ENCODE data around the gene LRPPRC. TPM values are rescaled to one million over a fixed set of nuclear protein-coding genes. Genes with fewer than 3 reads are reported as not detected.

Gene LRPPRC
- polyA plus RNA-seq, 1 donor, result 144 TPM

DNA sequence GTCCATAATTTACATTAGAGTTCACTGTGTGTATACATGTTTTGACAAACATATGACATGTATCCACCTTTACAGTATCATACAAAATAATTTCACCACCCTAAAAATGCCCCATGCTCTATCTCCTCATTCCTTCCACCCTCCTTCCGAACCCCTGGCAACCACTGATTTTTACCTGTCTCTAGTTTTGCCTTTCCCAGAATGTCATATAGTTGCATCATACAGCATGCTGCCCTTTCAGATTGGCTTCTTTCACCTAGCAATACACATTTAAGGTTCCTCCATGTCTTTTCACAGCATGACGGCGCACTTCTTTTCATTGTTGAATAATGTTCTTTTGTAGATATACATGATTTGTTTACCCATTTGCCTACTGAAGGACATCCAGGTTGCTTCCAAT, 10.4 kb downstream of the LRPPRC start:
- no peak for DNase-seq

DNA sequence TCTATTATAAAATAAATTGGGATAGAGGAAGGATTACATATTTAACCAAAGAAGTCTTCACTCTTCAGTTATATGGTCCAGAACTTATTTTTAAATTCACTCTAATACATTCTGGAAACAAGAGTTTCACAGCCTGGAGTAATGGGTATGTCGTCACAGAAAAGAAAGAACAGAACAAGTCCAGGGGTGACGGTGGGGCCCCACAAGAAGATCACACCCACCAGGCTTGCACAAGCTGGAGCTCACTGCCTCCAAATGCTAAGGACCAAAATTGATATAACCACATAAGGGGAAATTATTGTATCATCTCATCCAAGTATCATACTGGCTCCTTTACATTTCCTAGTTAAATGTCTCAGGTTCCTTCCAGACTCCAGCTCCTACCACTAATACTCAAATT, 11.3 kb downstream of the LRPPRC start:
- DNase-seq, result no peak

DNA sequence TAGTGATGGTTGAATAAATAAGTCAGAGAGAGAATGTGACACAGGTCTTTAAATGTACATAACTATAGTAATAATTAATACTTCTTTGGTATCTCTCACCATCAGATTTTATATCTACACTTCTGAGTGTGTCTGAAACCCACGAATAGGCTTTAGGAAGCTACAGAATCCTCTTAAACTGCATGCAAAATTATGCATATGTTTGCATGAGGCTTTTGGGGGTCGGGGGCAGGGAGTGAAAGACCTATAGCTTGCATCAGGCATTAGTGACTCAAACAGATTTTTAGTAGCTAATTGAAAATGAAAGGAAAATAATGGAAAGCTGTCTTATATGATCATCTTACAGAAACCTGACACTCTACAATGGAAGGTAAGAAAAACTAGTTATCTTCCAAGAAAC, 14.9 kb downstream of the LRPPRC start:
- DNase-seq, result no peak

DNA sequence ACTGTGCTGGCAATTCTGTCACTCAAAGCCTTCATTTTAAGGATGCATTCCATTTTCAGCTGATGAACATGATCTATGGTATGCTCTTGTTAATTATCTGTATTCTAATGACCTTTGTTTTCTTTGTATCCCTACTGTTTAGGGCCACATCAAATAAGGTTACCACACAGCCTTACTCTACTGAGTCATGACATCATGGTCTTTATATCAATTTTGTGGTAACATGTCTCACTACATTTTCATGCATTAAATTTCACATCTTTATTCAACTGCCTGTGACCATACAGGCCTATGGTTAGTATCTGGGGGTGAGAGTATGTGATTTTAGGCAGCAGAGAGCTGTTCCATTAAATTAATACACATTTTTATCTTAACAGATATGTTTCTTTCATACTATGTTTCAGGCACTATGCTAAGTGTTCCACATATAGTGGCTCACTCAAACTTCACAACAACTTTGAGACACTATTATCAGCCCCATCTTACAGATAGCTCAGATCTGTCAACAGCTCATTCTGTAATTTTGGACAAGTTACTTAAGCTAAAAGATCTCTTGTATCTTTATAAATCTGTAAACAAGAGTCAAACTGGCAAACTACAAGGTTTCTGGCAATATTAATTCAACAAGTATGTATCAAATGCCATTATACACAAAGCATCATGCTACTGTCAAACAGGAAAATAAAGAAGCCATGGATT, 18.0 kb downstream of the LRPPRC start:
- no peak for DNase-seq

DNA sequence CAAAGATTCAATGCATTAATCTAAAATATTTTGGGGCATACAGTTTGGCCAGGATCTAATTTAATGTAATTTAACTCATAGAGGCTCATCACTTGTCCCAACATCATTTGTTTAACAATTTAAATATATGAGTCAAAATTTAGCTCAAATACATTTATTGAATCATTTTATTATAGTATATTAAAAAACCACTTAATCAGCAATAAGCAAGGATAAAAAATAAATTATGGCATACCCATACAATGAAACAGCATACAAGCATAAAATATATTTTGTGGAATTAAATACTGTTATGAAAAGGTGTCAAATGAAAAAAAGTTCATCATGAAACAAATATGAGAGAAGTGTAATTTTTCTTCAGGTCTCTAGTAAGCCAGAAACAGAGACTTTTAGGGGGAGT, 34.9 kb downstream of the LRPPRC start:
- DNase-seq, result no peak

DNA sequence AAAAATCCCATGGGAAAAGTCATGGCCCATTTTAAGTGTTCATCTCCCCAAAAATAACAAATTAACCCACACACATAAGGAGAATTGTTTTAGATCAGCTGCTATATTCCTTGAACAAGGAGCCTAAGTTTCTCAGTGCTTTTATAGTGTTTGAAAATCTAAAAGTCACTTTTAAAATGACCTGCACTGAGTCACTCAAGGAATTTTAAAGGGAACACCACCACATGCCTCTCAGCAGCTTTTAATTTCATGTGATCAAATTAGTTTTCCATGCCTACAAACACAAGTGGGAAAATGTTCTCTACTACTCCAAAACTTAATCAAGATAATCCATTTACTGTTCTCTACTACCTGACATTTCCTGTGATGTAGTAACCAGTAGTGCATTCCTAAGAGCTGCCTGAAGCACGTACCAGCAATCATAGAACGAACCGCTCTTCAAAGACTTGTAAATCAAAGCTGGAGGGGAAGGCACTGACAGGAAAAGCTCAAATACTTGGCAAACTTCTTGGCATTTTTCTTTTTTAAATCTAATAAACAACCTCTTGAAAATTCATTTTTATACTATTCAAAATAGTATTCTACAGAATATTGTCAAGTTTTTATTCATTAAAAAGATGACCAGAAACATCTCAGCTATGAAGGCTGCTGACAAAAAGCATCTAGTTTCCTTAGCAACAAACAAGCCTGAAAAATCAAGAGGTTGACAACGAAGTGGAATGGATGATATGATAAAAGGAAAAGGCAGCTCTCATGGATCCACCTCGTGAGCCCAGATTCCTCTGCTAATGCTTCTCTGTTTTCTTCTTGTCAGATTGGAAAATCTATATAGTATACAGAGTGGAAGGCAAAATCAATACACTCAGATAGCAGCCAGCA, 37.2 kb downstream of the LRPPRC start:
- DNase-seq, result no peak

DNA sequence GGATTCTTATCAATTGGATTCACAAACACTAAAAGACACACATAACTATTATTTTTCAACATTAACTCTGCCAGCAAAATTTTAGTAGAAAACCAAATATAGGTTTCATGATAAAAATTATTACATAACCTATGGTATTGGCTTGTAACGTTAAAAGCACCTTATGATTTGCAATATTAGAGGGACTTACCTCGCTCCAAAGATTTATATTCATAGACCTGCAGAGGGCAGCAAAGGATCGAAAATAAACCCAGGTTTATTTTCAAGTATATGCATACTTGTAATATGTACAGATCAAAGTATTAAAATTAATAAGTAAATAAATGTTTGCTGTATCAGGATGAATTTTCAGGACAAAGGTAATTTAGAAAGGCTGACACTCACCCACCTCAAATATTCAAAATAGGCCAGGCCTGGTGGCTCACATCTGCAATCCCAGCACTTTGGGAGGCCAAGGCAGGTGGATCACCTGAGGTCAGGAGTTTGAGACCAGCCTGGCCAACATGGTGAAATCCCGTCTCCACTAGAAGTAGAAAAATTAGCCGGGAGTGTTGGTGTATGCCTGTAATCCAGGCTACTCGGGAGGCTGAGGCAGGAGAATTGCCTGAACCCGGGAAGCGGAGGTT, 45.3 kb downstream of the LRPPRC start:
- peak; percentile 27 for DNase-seq

DNA sequence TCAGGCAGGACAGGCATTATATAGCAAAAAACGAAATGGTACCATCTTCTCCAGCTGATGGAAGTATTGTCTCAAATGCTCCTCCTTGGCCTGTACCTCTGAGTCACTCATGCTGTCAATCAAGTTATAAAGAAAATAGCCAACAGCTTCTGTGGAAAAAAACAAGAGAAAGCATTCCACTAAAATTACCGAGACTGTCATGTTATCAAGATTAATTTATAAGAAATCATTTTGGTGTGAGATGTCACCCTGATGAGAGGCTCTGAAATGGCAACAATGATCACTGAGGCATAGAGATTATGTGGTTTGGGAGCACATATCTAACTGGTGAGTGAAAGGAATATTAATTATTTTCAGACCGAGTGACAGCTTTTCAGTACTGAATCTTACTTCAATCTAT, 47.4 kb downstream of the LRPPRC start:
- no peak for DNase-seq

DNA sequence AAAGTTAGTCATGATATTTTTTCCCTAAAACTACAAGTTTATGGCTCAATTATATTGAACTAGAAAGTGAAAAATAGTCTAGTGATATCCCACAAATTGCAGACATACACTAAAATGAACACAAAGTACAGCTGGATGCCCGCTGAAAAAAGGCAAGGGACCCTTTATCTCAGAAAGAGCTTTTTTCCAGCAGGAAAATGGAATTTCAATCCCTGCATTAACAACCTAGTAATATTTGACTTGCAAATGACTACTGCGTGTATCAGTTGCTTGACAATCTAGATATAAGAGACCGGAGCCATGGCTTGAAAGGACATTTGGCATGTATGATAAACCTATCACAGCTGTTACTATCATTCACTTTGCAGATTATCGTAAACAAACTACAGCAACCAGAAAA, 49.1 kb downstream of the LRPPRC start:
- DNase-seq, result no peak

DNA sequence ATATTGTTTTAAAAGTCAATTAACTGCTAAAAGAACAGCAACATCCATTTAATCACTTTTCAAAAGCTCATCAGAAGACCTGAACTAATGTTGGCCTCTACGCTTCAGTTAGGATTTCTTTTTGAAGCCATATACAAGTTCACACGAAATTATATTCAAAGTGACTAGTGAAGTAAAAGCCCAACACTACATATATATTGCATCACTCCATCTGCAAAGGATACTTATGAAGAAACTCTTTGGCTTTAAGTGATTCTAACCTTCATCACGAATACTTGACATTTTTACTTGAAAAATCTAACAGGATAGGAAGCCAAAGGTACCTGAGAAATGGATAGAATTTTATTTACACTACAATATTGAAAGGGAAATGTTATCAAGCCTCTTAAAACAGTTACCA, 50.4 kb downstream of the LRPPRC start:
- no peak for DNase-seq

DNA sequence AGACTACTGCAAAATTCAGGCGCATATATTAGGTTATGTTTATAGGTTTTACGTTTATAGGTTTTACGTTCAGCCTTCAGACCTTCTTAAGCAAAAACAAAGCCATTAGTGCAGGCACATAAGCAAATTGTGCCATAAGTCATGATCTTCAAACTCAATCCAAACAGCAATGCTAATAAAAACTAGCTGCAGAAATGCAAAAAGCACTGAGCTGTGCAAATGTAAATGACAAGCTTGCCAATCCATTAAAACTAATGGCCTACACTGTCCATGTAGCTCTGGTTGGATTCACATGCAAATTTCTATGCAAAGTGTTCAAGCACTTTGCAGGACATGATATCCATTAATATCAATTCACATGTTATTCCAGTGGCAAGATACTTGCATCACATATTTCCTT, 50.9 kb downstream of the LRPPRC start:
- DNase-seq, result no peak

DNA sequence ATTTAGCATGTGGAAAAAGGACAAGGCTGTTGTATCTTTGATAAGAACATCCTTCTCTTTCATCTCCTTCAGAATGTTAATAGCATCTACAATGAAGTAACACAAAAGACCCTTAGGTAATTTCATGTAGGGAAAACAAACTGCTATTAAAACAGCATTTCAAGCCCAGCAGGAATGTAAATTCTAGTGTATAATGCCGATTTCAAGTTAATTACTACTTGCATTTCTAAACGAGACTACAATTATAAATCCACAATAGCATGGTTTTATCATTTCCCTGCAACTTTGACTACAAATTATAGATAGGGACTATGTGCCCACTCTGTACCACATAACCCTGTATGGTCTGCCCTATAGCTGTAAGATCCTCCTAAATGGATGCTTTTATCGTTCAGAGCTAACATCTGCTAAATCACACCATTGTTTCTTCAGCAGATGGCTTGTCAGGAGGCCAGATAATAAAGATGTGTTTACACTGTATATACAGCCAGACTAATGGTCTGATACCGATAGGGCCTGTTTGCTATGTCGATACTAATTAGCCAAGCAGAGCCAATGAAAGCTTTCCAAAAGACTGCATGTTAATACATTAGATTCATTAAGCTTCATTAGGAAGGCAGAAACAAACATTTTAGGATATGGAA, 51.9 kb downstream of the LRPPRC start:
- no peak for DNase-seq

DNA sequence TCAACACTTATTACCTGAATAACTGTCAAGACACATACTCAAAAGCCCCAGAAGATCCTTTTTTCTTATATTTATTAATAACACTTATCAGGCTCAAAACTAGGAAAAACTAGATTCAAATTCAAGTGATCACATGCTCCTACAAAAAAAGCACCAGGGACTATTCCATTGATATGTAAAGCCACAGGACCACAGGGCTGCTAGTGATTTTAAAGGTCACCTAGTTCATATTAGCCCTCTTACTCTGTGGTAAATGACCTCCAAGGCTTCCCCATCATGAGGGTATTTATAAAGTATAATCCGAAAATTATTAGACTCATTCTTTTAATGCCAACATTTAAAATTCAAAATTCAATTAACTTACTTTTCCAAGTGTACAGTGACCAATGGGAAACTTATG, 52.5 kb downstream of the LRPPRC start:
- no peak for DNase-seq

DNA sequence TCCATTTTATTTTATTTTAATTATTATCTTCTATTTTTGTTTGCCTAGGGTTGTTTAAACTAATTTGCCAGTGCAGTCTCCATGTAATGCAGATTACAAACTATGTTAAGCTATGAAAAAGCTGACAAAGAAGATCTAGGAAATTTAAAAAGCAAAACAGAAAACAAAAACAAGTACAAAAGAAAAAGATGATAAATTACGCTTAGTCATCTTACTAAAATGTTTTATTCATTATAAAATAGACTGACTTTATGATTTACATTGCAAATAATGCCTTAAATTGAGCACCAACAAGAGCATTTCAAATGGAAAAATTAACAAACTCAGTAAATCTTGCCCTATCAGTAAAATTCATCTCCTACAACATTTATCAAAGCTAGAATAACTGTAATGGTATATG, 52.9 kb downstream of the LRPPRC start:
- DNase-seq, result no peak

DNA sequence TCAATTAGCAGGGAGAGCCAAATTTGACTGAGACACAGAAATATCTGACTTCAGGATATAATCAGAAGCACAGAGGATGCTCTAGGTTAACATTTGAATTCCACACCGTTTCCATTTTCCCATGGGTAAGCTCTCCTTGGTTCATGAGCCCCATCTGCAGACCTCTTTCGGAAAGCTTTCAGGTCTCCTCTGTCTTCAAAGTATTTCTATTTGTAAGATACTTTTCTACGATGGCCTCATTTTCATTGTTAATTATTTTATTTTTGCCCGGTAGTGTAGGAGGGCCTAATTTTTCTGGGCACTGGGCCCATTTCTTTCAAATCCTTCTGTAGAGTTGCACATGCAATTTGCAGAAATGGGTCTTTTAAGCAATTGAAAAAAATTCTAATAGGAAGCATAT, 53.8 kb downstream of the LRPPRC start:
- no peak for DNase-seq

DNA sequence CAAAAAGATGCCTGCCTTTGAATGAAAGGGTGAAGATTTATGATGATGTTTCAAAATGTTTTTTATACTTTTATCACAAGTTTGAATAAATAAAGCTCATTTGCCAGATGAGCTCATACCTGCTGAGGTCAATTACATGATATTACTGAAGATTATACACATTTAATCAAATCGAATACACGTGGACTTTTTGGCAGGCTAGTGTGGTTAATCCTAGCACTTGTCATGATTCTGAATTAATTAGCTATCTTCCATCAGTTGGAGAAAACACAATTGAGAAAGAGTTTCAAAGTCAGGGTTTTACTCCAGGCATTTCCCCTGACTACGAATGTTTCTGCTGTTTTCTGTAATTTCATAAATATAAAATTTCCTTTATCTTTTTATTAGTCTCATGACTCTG, 54.4 kb downstream of the LRPPRC start:
- no peak for DNase-seq

DNA sequence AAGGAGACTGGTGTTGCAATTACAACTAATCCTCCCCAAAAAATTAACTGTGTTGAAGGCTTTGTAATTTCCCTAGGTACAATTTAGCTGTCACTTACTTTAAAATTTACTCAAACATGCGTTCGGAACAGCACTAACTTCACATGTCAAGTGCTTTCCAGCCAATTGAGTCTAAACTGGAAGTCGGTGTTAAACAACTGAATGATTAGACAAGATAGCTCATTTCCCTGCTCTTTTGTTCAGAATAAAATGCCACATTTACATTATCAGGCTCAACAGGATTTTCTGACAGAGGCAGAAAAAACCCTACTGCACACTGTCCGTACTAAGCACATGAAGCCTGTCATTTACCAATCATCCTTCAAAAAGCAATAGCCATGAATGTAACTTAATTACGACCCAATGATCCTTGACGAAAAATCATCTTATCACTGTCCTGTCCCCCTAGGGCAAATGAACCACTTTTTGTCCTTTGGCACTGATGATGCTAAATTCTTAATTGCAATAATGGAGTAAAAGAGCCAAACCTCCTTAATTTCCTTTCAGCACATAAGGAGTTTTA, 56.0 kb downstream of the LRPPRC start:
- no peak for DNase-seq

DNA sequence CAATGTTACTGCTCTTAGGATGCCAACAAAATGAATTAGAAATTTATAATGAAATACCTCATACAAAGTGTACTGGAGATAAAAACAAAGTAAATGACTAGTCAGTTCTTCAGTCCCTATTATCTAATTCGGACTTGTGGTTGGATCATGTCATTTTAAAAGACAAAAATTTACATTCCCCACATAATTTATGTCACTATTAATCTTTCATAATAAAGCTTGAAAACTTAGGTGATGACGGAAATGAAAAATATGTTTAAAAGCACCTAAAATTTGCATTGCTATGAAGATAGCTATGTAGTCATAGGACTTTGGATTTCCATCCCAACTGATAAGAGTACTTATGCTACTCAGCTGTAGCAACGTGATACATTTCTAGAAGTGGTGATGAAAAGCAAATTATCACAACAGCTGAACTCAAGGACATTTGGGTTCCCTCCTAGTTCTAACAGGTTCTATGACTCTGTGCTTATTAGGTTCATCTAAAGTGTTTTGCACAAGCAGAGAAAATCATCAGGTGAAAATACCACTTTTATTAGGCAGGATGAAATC, 58.4 kb downstream of the LRPPRC start:
- no peak for DNase-seq

DNA sequence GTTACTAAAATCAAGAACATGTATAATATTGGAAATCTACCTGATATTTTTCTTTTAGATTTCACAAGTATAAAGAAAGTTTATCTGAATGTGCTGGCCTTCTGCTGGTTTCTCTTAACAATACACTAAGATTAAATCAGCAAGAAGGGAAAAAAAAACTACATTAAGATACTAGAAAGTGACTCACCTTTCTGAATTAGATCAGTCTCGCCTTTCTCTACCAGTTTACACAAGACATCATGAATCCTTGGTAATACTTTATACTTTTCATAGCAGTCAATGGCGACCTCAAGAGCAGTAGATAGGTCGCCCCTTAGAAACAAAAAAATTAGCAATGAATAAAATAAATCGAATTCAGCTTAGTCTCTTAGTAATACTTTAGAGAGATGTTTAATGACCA, 61.2 kb downstream of the LRPPRC start:
- DNase-seq, result no peak

DNA sequence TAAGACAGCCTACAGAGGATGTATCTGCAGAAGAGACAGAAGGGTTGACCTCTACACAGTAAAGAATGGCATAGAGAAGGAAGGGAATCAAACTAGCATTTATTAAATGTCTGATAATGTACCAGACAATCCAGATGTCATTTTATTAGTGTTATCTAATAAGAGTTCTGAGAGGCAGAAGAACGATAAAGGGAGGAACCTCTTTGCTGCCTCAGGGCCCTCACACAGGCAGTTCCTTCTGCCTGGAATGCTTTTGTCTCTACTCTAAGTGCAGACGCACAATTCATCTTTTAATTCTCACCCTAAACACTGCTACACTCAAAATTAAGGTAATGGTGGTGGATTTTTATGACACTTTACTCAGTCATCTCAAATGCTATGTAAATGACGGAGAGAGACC, 64.5 kb downstream of the LRPPRC start:
- DNase-seq, result no peak

DNA sequence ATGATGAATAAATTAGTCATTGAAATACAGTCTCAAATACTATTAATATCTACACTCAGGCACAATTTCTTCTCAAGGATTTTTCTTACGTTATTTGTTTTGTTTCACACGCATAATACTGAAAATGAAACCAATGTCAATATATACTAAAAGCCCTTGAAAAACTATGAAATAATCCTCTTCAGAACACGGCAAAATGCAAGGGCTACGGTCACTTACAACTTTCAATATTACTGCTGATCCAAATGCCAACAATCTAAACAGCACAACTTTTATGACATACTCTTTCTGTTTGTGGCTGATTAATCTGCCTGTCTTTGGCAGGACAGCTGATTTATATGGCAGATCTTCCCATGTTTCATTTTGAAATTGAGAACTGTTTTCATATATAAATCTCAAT, 68.3 kb downstream of the LRPPRC start:
- no peak for DNase-seq

DNA sequence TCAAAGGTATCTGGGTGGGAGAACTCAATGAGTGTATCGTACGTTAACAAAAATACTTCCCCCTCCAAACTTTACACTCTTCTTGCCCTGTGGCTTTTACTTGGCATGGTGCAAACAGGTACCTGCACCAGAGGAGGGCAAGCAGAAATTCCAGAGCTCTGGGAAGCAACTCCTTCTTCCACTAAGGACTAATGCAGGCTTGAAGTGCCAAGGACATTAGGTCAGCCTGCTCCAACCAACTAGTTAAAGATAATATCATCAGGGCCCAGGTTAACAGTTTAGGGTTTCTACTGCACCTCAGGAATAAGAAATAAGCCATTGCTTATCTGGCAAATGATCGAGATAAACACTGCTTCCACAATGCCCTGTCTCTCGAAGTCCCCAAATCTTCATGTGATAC, 70.4 kb downstream of the LRPPRC start:
- no peak for DNase-seq
